ENCODE results near the gene SLC13A3. TPM values are rescaled to one million over a fixed set of nuclear protein-coding genes. Genes with fewer than 3 reads are reported as not detected.

SLC13A3 gene
- total RNA-seq, 1 donor from 2014 or later = 5.5 TPM

DNA sequence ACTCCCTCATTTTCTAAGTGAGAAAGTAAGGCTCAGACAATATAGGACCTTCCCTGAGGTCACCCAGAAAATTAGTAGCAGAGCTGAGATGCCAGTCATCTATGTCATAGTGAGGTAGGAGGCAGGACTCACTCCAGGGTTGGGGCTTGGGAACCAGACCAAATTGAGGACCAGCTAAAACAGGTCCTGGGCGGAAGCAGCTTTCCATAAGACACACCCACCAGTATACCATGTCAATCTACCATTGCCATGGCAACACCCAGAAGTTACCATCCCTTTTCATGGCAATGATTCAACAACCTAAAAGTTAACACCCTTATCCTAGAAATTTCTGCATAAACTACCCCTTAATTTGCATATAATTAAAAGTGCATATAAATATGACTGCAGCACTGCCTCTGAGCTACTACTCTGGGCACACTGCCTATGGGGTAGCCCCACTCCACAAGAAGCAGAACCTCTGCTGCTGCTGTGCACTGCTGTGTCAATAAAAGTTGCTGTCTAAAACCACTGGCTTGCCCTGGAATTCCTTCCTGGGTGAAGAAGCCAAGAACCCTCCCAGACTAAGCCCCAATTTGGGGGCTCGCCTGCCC is 70.5 kb downstream of the SLC13A3 start:
- no peaks in the 10 kb centered on the region for H3K27me3 ChIP-seq (ENCODE audit: control insufficient read depth, insufficient read depth, low read length)
- FAIRE-seq = no peak
- no peak overlapping the region for H3K4me3 ChIP-seq (ENCODE audit: low read depth, low read length)
- H3K36me3 ChIP-seq (ENCODE audit: control insufficient read depth, insufficient read depth, low read length) = no peaks in the 10 kb centered on the region
- TF ChIP-seq, protein P1, sequence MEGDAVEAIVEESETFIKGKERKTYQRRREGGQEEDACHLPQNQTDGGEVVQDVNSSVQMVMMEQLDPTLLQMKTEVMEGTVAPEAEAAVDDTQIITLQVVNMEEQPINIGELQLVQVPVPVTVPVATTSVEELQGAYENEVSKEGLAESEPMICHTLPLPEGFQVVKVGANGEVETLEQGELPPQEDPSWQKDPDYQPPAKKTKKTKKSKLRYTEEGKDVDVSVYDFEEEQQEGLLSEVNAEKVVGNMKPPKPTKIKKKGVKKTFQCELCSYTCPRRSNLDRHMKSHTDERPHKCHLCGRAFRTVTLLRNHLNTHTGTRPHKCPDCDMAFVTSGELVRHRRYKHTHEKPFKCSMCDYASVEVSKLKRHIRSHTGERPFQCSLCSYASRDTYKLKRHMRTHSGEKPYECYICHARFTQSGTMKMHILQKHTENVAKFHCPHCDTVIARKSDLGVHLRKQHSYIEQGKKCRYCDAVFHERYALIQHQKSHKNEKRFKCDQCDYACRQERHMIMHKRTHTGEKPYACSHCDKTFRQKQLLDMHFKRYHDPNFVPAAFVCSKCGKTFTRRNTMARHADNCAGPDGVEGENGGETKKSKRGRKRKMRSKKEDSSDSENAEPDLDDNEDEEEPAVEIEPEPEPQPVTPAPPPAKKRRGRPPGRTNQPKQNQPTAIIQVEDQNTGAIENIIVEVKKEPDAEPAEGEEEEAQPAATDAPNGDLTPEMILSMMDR (IDR thresholded peaks at IDR 0.05; ENCODE audit: insufficient read depth, low read length, severe bottlenecking) = no peak
- peak; percentile 10 for DNase-seq (ENCODE audit: low read depth)

DNA sequence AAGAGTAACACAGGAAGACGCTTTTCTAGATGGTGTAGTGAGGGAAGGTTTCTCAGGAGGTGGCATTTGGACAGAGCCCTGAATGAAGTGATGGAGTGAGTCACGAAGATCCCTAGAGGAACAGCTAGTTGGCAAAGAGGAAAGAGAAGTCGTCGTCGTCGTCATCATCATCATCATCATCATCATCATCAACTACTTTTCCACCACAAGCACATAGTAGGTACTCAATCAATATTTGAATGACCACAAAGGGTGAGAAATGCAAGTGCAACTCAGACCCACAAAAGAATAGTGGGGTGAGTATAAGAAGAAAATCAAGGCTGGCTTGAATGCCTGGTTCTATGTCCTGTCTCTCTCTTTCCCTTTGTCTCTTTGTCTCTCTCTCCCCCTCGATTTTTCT is 72.5 kb downstream of the SLC13A3 start:
- DNase-seq (ENCODE audit: low read depth) (no peak), FAIRE-seq (no peak)
- H3K27me3 ChIP-seq (ENCODE audit: control insufficient read depth, insufficient read depth, low read length) = no peaks in the 10 kb centered on the region
- no peaks in the 10 kb centered on the region for H3K36me3 ChIP-seq (ENCODE audit: control insufficient read depth, insufficient read depth, low read length)
- H3K4me3 ChIP-seq (ENCODE audit: low read depth, low read length) = no peak overlapping the region
- TF ChIP-seq, protein P1 (IDR thresholded peaks at IDR 0.05; ENCODE audit: insufficient read depth, low read length, severe bottlenecking) = no peak

DNA sequence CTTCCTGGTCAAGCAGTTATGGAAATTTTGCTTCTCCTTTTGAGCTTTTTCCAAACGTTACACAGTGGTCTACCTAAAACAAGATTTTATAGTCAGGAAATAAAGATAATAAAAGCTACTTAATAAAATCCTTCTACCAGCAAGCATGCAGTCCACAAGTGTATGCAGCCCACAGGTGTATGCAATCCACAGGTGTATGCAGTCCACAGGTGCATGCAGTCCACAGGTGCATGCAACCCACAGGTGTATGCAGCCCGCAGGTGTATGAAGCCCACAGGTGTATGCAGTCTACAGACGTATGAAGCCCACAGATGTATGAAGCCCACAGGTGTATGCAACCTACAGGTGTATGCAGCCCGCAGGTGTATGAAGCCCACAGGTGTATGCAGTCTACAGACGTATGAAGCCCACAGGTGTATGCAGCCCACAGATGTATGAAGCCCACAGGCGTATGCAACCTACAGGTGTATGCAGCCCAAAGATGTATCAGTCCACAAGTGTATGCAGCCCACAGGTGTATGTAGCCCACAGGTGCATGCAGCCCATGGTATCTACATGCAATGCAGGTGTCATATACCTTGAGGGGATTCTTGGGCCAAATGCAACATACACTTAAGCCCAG is 74.4 kb downstream of the SLC13A3 start:
- no peak overlapping the region for H3K4me3 ChIP-seq (ENCODE audit: low read depth, low read length)
- H3K36me3 ChIP-seq (ENCODE audit: control insufficient read depth, insufficient read depth, low read length) = no peaks in the 10 kb centered on the region
- FAIRE-seq = peak; percentile 95
- no peak for DNase-seq (ENCODE audit: low read depth)
- TF ChIP-seq, protein P1 (IDR thresholded peaks at IDR 0.05; ENCODE audit: insufficient read depth, low read length, severe bottlenecking) = no peak
- H3K27me3 ChIP-seq (ENCODE audit: control insufficient read depth, insufficient read depth, low read length) = no peaks in the 10 kb centered on the region

DNA sequence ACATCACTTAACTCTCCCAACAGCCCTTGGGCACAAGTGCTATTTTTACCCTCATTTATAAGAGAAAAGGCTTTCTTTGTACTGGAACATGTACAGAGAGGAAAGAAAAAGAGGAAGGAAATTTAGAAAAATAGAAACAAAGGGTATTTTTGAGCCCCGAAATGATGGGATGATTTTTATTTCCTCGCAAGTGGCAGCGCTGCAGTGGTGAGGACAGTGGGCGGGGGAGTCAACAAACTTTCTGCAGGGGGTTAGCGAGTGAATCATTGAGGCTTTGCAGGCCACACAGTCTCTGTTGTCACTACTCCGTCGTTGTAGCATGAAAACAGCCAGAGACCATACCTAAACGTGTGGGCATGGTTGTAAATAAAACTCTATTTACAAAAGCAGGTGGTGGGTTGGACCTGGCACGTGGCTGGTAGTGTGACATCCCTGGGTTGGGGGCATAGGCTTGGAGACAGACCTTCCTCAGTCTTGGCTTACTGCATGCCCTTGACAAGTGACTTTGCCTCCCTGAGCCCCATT is 75.3 kb downstream of the SLC13A3 start:
- DNase-seq (ENCODE audit: low read depth) = no peak
- TF ChIP-seq, protein P1 (IDR thresholded peaks at IDR 0.05; ENCODE audit: insufficient read depth, low read length, severe bottlenecking) = no peak
- Histone ChIP-seq H3K36me3 (ENCODE audit: control insufficient read depth, insufficient read depth, low read length) (no peaks in the 10 kb centered on the region), H3K27me3 (ENCODE audit: control insufficient read depth, insufficient read depth, low read length) (no peaks in the 10 kb centered on the region), H3K4me3 (ENCODE audit: low read depth, low read length) (no peak overlapping the region)
- no peak for FAIRE-seq

DNA sequence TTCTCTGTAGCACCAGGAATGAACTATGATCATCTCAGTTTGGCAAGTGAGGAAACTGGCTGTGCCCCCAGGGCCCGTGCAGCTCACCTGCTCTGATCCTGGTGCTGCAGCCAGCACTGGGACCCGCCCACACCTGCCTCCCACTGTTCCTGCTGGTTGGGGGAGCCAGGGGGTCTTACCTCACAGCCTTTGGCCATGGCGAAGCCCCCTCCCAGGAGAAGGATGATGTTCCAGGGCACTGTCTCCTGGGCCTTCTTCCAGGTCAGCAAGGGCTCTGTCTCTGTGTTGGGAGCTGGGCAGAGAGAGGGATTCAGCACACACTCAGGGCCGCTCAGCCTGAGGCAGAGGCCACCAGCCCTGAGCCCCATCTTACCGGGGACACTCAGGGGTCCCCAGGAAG is 75.9 kb downstream of the SLC13A3 start:
- H3K27me3 ChIP-seq (ENCODE audit: control insufficient read depth, insufficient read depth, low read length) = no peaks in the 10 kb centered on the region
- no peak overlapping the region for H3K4me3 ChIP-seq (ENCODE audit: low read depth, low read length)
- DNase-seq (ENCODE audit: low read depth) = no peak
- no peaks in the 10 kb centered on the region for H3K36me3 ChIP-seq (ENCODE audit: control insufficient read depth, insufficient read depth, low read length)
- TF ChIP-seq, protein P1 (IDR thresholded peaks at IDR 0.05; ENCODE audit: insufficient read depth, low read length, severe bottlenecking) = no peak
- no peak for FAIRE-seq

Measured in bronchial epithelial cell (primary cell).